ENCODE results near the gene KPNB1.

DNA sequence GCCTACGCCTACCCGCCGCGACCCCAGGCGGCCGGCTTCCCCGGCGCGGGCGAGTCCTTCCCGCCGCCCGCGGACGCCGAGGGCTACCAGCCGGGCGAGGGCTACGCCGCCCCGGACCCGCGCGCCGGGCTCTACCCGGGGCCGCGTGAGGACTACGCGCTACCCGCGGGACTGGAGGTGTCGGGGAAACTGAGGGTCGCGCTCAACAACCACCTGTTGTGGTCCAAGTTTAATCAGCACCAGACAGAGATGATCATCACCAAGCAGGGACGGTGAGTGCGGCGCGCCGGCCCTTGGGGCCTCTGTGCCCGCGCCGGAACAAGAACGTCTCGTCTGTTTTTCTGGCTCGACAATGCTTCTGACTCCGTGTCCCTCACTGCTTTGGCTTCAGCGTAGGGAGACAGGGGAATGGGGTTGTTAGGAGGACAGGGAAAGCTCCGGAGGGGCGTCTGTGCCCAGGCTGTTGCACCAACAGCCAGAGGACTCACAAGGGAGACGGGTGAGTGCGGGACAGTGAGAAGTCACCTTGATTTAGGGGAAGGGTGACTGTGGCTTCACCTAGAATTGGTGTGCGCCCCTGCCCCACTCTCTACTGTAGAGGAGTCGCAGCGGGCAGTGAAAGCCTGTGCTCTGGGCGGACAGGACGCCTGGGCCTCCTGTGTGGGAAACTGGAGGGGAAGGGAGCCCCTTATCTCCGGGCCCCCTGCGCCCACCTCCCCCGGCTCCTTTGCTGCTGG is 84.1 kb downstream of the KPNB1 start:
- TF ChIP-seq, protein P1, sequence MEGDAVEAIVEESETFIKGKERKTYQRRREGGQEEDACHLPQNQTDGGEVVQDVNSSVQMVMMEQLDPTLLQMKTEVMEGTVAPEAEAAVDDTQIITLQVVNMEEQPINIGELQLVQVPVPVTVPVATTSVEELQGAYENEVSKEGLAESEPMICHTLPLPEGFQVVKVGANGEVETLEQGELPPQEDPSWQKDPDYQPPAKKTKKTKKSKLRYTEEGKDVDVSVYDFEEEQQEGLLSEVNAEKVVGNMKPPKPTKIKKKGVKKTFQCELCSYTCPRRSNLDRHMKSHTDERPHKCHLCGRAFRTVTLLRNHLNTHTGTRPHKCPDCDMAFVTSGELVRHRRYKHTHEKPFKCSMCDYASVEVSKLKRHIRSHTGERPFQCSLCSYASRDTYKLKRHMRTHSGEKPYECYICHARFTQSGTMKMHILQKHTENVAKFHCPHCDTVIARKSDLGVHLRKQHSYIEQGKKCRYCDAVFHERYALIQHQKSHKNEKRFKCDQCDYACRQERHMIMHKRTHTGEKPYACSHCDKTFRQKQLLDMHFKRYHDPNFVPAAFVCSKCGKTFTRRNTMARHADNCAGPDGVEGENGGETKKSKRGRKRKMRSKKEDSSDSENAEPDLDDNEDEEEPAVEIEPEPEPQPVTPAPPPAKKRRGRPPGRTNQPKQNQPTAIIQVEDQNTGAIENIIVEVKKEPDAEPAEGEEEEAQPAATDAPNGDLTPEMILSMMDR (conservative IDR thresholded peaks at IDR 0.05; ENCODE audit: low read depth, low read length): no peak
- TF ChIP-seq EZH2 (IDR thresholded peaks at IDR 0.05; ENCODE audit: low read length, unreplicated experiment): no peak
- TF ChIP-seq EZH2phosphoT487 (IDR thresholded peaks at IDR 0.05; ENCODE audit: borderline replicate concordance, low read length): no peak

Data from PC-3 (cell line).